ENCODE measurements around the gene LEUTX. TPM values are rescaled to one million over a fixed set of nuclear protein-coding genes. Genes with fewer than 3 reads are reported as not detected.

The LEUTX gene
- polyA plus RNA-seq, 10 donors = not detected

GRCh38 chr19:39824143-39825092 is 45.8 kb downstream of the LEUTX start:
- DNase-seq = peak; percentile 90 to 96 (median 91)

GRCh38 chr19:39825093-39825463 is 46.4 kb downstream of the LEUTX start:
- no peak for DNase-seq

- no peak for DNase-seq
Observed at GRCh38 chr19:39825531-39826076, 47.0 kb downstream of the LEUTX start.

GRCh38 chr19:39826311-39826945 is 47.8 kb downstream of the LEUTX start:
- no peak for DNase-seq

- no peak for DNase-seq
Observed at GRCh38 chr19:39827216-39827615, 48.6 kb downstream of the LEUTX start.

GRCh38 chr19:39828015-39828653 is 49.5 kb downstream of the LEUTX start:
- no peak for DNase-seq

GRCh38 chr19:39828654-39829032 is 50.0 kb downstream of the LEUTX start:
- DNase-seq = no peak

GRCh38 chr19:39829702-39830275 is 51.1 kb downstream of the LEUTX start:
- DNase-seq = no peak

- DNase-seq = no peak
Observed at GRCh38 chr19:39830406-39830805, 51.8 kb downstream of the LEUTX start.

- DNase-seq = no peak
Observed at GRCh38 chr19:39830847-39831246, 52.2 kb downstream of the LEUTX start.

- no peak for DNase-seq
Observed at GRCh38 chr19:39831679-39832078, 53.0 kb downstream of the LEUTX start.

- no peak for DNase-seq
Observed at GRCh38 chr19:39832341-39833083, 53.9 kb downstream of the LEUTX start.

- DNase-seq = no peak
Observed at GRCh38 chr19:39833160-39833463, 54.5 kb downstream of the LEUTX start.

GRCh38 chr19:39833464-39834286 is 55.0 kb downstream of the LEUTX start, which contains the start of gene DYRK1B:
DYRK1B (minus strand) TSS chr19:39834162; CDS start chr19:39831867, 2,295 bp downstream.
- peak; percentile 96 to 99 (median 98) for DNase-seq

- peak in 1 of 3 donors; percentile 28 for DNase-seq
Observed at GRCh38 chr19:39834287-39834841, 55.7 kb downstream of the LEUTX start.

Other genes starting within 250 kb of the LEUTX start
- gene EID2B, start 246.0 kb upstream of the LEUTX start, polyA plus RNA-seq (ENCODE audit: insufficient read length in 10 of 10) = 1 to 10 TPM; 2.0 to 3.0 (median 2.4) TPM
- gene EID2, start 238.7 kb upstream of the LEUTX start, polyA plus RNA-seq (ENCODE audit: insufficient read length in 10 of 10) = 10 to 100 TPM in 6 of 10 donors, 1 to 10 TPM in 4; 8.5 to 12.7 (median 10.8) TPM
- gene LGALS13, start 176.3 kb upstream of the LEUTX start, polyA plus RNA-seq (ENCODE audit: insufficient read length in 10 of 10) = under 1 TPM in 2 of 10 donors, not detected in 8; 0.34 to 0.71 TPM
- gene LGALS16, start 122.9 kb upstream of the LEUTX start, polyA plus RNA-seq (ENCODE audit: insufficient read length in 10 of 10) = not detected
- under 1 TPM in 8 of 10 donors, not detected in 2; 0.30 to 0.81 (median 0.56) TPM for gene LGALS14, start 74.4 kb upstream of the LEUTX start, polyA plus RNA-seq (ENCODE audit: insufficient read length in 10 of 10)
- gene CLC, start 40.8 kb upstream of the LEUTX start, polyA plus RNA-seq (ENCODE audit: insufficient read length in 10 of 10) = 1 to 10 TPM in 7 of 10 donors, under 1 TPM in 3; 0.22 to 3.1 (median 2.2) TPM
- 10 to 100 TPM; 31.5 to 54.4 (median 44.4) TPM for gene DYRK1B, start 55.3 kb downstream of the LEUTX start, polyA plus RNA-seq (ENCODE audit: insufficient read length in 10 of 10)
- gene FBL, start 67.5 kb downstream of the LEUTX start, polyA plus RNA-seq (ENCODE audit: insufficient read length in 10 of 10) = 100 to 1,000 TPM; 213 to 384 (median 252) TPM
- 1 to 10 TPM; 2.0 to 5.4 (median 4.7) TPM for gene FCGBP, start 155.8 kb downstream of the LEUTX start, polyA plus RNA-seq (ENCODE audit: insufficient read length in 10 of 10)
- 10 to 100 TPM; 46.0 to 62.9 (median 54.0) TPM for gene PSMC4, start 192.3 kb downstream of the LEUTX start, polyA plus RNA-seq (ENCODE audit: insufficient read length in 10 of 10)
- gene ZNF546, start 218.2 kb downstream of the LEUTX start, polyA plus RNA-seq (ENCODE audit: insufficient read length in 10 of 10) = 1 to 10 TPM; 2.5 to 6.3 (median 3.9) TPM

Measured in muscle of back (tissue), 11 donors.